Measurements from ENCODE around the gene SERPINA6. TPM values are rescaled to one million over a fixed set of nuclear protein-coding genes. Genes with fewer than 3 reads are reported as not detected.

SERPINA6 gene
- total RNA-seq, 1 donor from 2014 or later = 1.1 TPM

GRCh38 chr14:94337274-94337673, 14.1 kb upstream of the SERPINA6 start:
- ATAC-seq (no peak), DNase-seq (no peak)
- Histone ChIP-seq H3K4me1 (peaks cover 8% of the 10 kb centered on the region), H3K27me3 (ENCODE audit: low read depth) (no peaks in the 10 kb centered on the region), H3K4me3 (no peak overlapping the region), H3K27ac (no peak overlapping the region), H3K36me3 (no peaks in the 10 kb centered on the region), H3K9me3 (no peaks in the 10 kb centered on the region)
- intact Hi-C loops (cut with DNase I) = no loop called here
- TF ChIP-seq, protein P1, sequence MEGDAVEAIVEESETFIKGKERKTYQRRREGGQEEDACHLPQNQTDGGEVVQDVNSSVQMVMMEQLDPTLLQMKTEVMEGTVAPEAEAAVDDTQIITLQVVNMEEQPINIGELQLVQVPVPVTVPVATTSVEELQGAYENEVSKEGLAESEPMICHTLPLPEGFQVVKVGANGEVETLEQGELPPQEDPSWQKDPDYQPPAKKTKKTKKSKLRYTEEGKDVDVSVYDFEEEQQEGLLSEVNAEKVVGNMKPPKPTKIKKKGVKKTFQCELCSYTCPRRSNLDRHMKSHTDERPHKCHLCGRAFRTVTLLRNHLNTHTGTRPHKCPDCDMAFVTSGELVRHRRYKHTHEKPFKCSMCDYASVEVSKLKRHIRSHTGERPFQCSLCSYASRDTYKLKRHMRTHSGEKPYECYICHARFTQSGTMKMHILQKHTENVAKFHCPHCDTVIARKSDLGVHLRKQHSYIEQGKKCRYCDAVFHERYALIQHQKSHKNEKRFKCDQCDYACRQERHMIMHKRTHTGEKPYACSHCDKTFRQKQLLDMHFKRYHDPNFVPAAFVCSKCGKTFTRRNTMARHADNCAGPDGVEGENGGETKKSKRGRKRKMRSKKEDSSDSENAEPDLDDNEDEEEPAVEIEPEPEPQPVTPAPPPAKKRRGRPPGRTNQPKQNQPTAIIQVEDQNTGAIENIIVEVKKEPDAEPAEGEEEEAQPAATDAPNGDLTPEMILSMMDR (IDR thresholded peaks at IDR 0.05) = no peak

- DNase-seq (no peak), ATAC-seq (no peak)
- H3K27me3 ChIP-seq (ENCODE audit: low read depth) = no peaks in the 10 kb centered on the region
- TF ChIP-seq, protein P1 (IDR thresholded peaks at IDR 0.05) = no peak
- intact Hi-C loops (cut with DNase I) = no loop called here
- no peaks in the 10 kb centered on the region for H3K9me3 ChIP-seq
- H3K4me3 ChIP-seq = no peak overlapping the region
- H3K27ac ChIP-seq = no peak overlapping the region
- H3K36me3 ChIP-seq = no peaks in the 10 kb centered on the region
- no peaks in the 10 kb centered on the region for H3K4me1 ChIP-seq
Measured at GRCh38 chr14:94334872-94335271, 11.7 kb upstream of the SERPINA6 start.

GRCh38 chr14:94332587-94332986, 9.5 kb upstream of the SERPINA6 start:
- DNase-seq (no peak), ATAC-seq (no peak)
- Histone ChIP-seq H3K27ac (no peak overlapping the region), H3K36me3 (no peaks in the 10 kb centered on the region), H3K4me1 (no peaks in the 10 kb centered on the region), H3K27me3 (ENCODE audit: low read depth) (no peaks in the 10 kb centered on the region), H3K9me3 (no peaks in the 10 kb centered on the region), H3K4me3 (no peak overlapping the region)
- TF ChIP-seq, protein P1 (IDR thresholded peaks at IDR 0.05) = no peak
- intact Hi-C loops (cut with DNase I) = no loop called here

GRCh38 chr14:94332063-94332583, 9.0 kb upstream of the SERPINA6 start:
- DNase-seq (no peak), ATAC-seq (no peak)
- H3K9me3 ChIP-seq = no peaks in the 10 kb centered on the region
- no peaks in the 10 kb centered on the region for H3K4me1 ChIP-seq
- no peaks in the 10 kb centered on the region for H3K36me3 ChIP-seq
- H3K27ac ChIP-seq = no peak overlapping the region
- TF ChIP-seq, protein P1 (IDR thresholded peaks at IDR 0.05) = no peak
- H3K4me3 ChIP-seq = no peak overlapping the region
- intact Hi-C loops (cut with DNase I) = no loop called here
- no peaks in the 10 kb centered on the region for H3K27me3 ChIP-seq (ENCODE audit: low read depth)

DNA sequence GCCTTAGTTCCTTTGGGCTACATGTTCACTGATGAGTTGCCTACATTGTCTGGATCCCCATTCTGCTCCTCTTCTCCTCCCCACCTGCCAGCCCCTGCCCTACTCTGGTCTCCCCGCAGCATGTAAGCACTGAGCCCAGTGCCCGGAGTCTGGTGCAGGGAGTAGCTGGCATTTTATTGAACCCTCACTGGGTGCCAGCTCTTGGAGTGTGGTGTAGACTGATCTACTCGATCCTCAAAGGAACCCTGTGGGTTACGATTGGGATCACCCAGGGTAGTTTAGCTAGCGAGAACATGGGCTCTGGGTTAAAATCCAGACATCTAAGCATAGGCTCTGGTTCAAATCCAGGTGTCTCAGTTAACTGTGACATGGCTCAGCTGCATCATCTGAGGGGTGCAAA, 8.3 kb upstream of the SERPINA6 start:
- no peaks in the 10 kb centered on the region for H3K9me3 ChIP-seq
- DNase-seq (no peak), ATAC-seq (no peak)
- H3K4me1 ChIP-seq = no peaks in the 10 kb centered on the region
- H3K4me3 ChIP-seq = no peak overlapping the region
- intact Hi-C loops (cut with DNase I) = no loop called here
- TF ChIP-seq, protein P1 (IDR thresholded peaks at IDR 0.05) = no peak
- H3K36me3 ChIP-seq = no peaks in the 10 kb centered on the region
- no peaks in the 10 kb centered on the region for H3K27me3 ChIP-seq (ENCODE audit: low read depth)
- no peak overlapping the region for H3K27ac ChIP-seq

DNA sequence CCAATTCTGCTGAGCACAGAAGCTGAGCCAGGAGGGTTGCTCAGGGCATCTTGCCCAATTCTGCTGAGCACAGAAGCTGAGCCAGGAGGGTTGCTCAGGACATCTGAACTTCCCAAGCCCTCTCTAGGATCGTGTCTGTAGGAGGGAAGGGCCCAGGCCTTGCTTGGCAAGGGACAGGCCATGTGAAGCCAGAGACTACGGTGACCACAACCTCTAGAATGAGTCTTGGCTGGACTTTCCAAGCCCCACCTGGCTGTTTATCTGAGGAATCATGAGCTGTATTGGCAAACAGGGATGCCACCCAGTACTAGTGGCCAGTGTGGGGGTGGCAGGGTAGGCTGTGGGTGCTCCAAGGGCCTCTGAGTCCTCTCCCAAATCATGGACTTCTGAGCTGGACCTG, 7.7 kb upstream of the SERPINA6 start:
- Histone ChIP-seq H3K9me3 (no peaks in the 10 kb centered on the region), H3K36me3 (no peaks in the 10 kb centered on the region), H3K27me3 (ENCODE audit: low read depth) (no peaks in the 10 kb centered on the region), H3K4me1 (no peaks in the 10 kb centered on the region), H3K27ac (no peak overlapping the region), H3K4me3 (no peak overlapping the region)
- ATAC-seq = no peak
- no peak for DNase-seq
- TF ChIP-seq, protein P1 (IDR thresholded peaks at IDR 0.05) = no peak
- intact Hi-C loops (cut with DNase I) = no loop called here
